Activated CD8-positive, alpha-beta memory T cell treated with anti-CD3 and anti-CD28 coated beads, Interleukin-2, amount 10 ng/mL, durations not matched to agents 7 days and 5 days (primary cell): ENCODE results near the gene EPHB1. TPM values are rescaled to one million over a fixed set of nuclear protein-coding genes. Genes with fewer than 3 reads are reported as not detected.
"Not testable (repeated sequence)": the region's sequence is repeated elsewhere in the genome, so short reads cannot be mapped to it uniquely, and the experiment has no call there.

Experiments used
- ATAC-seq: fragments of 150-1000 bp; cut with Tn5 transposase; one replicate; pipeline ENCODE4 v1.10.0; 2021; ENCODE audit warnings: moderate library complexity
- CTCF ChIA-PET: fragments of 350-600 bp; sonication (Branson Sonifier 250); formaldehyde crosslinking; loops from one replicate; lab custom pipeline; 2021; ENCODE audit warnings: antibody characterized with exemption; lab: Charles Lee
- DNase-seq: peaks from one replicate; pipeline ENCODE4 v3.0.0-alpha.2; 2020
- H3K27ac Mint-ChIP-seq: one replicate; pipeline ENCODE4 v1.8.0; 2021; ENCODE audit warnings: mild to moderate bottlenecking, mixed read lengths
- H3K27me3 Mint-ChIP-seq: one replicate; pipeline ENCODE4 v1.8.0; 2021; ENCODE audit warnings: mixed read lengths
- H3K36me3 Mint-ChIP-seq: one replicate; pipeline ENCODE4 v1.8.0; 2021; ENCODE audit warnings: mild to moderate bottlenecking, mixed read lengths
- H3K4me1 Mint-ChIP-seq: one replicate; pipeline ENCODE4 v1.8.0; 2021; ENCODE audit warnings: mixed read lengths
- H3K4me3 Mint-ChIP-seq: one replicate; pipeline ENCODE4 v1.8.0; 2021; ENCODE audit warnings: mild to moderate bottlenecking, moderate library complexity, mixed read lengths
- H3K9me3 Mint-ChIP-seq: one replicate; pipeline ENCODE4 v1.8.0; 2022; ENCODE audit warnings: low read depth, mixed read lengths
- total RNA-seq, 2 experiments: library from RNA; stranded (reverse); gene quantifications; one replicate each; pipeline ENCODE4 v1.2.3, GENCODE V29; 2021

Gene EPHB1
- total RNA-seq, 2 experiments from 2014 or later = 0.35 to 2.2 TPM

GRCh38 chr3:135014566-135014965 is 219.5 kb downstream of the EPHB1 start:
- Mint-ChIP-seq H3K9me3 (no peaks in the 10 kb centered on the region), H3K27ac (no peak overlapping the region), H3K36me3 (no peaks in the 10 kb centered on the region), H3K4me3 (no peak overlapping the region), H3K4me1 (peaks cover 4% of the 10 kb centered on the region), H3K27me3 (no peaks in the 10 kb centered on the region)
- ATAC-seq (no peak), DNase-seq (no peak)
- CTCF ChIA-PET = no interaction called here

GRCh38 chr3:135017003-135017893 is 222.2 kb downstream of the EPHB1 start:
- no peak overlapping the region for H3K4me3 Mint-ChIP-seq

GRCh38 chr3:135018149-135018923 is 223.3 kb downstream of the EPHB1 start:
- Mint-ChIP-seq H3K27me3 (no peaks in the 10 kb centered on the region), H3K36me3 (no peaks in the 10 kb centered on the region), H3K4me3 (no peak overlapping the region), H3K9me3 (no peaks in the 10 kb centered on the region), H3K4me1 (peaks cover 4% of the 10 kb centered on the region), H3K27ac (no peak overlapping the region)
- DNase-seq (no peak), ATAC-seq (no peak)
- CTCF ChIA-PET = no interaction called here

More at GRCh38 chr3:135017003-135017893, 222.2 kb downstream of the EPHB1 start:
- H3K27ac Mint-ChIP-seq = no peak overlapping the region
- H3K4me1 Mint-ChIP-seq = peaks cover 4% of the 10 kb centered on the region
- DNase-seq = no peak
- H3K27me3 Mint-ChIP-seq = no peaks in the 10 kb centered on the region
- ATAC-seq = no peak
- no peaks in the 10 kb centered on the region for H3K36me3 Mint-ChIP-seq
- no peaks in the 10 kb centered on the region for H3K9me3 Mint-ChIP-seq
- CTCF ChIA-PET = no interaction called here

- peaks cover 4% of the 10 kb centered on the region for H3K4me1 Mint-ChIP-seq
- no peaks in the 10 kb centered on the region for H3K27me3 Mint-ChIP-seq
- CTCF ChIA-PET = no interaction called here
- H3K4me3 Mint-ChIP-seq = no peak overlapping the region
- no peaks in the 10 kb centered on the region for H3K9me3 Mint-ChIP-seq
- H3K36me3 Mint-ChIP-seq = no peaks in the 10 kb centered on the region
- ATAC-seq (no peak), DNase-seq (no peak)
- no peak overlapping the region for H3K27ac Mint-ChIP-seq
Observed at GRCh38 chr3:135020181-135020580, 225.1 kb downstream of the EPHB1 start.

GRCh38 chr3:135023996-135024658 is 229.1 kb downstream of the EPHB1 start:
- Mint-ChIP-seq H3K36me3 (no peaks in the 10 kb centered on the region), H3K4me1 (no peaks in the 10 kb centered on the region), H3K9me3 (no peaks in the 10 kb centered on the region), H3K27ac (no peak overlapping the region), H3K4me3 (no peak overlapping the region), H3K27me3 (no peaks in the 10 kb centered on the region)
- CTCF ChIA-PET = no interaction called here
- ATAC-seq (no peak), DNase-seq (no peak)

GRCh38 chr3:135030768-135031615 is 235.9 kb downstream of the EPHB1 start:
- H3K4me1 Mint-ChIP-seq, H3K9me3 Mint-ChIP-seq, DNase-seq, H3K4me3 Mint-ChIP-seq, H3K27ac Mint-ChIP-seq, H3K36me3 Mint-ChIP-seq, ATAC-seq, CTCF ChIA-PET: not testable (repeated sequence)
- peaks cover 11% of the 10 kb centered on the region for H3K27me3 Mint-ChIP-seq

GRCh38 chr3:135033737-135034136 is 238.7 kb downstream of the EPHB1 start:
- no peak overlapping the region for H3K27ac Mint-ChIP-seq
- DNase-seq = no peak
- H3K4me3 Mint-ChIP-seq = no peak overlapping the region
- H3K36me3 Mint-ChIP-seq = no peaks in the 10 kb centered on the region
- CTCF ChIA-PET = no interaction called here
- ATAC-seq = no peak
- peaks cover 11% of the 10 kb centered on the region for H3K27me3 Mint-ChIP-seq
- H3K9me3 Mint-ChIP-seq = no peaks in the 10 kb centered on the region
- no peaks in the 10 kb centered on the region for H3K4me1 Mint-ChIP-seq

GRCh38 chr3:135034291-135034768 is 239.3 kb downstream of the EPHB1 start:
- Mint-ChIP-seq H3K9me3 (no peaks in the 10 kb centered on the region), H3K27ac (no peak overlapping the region)
- CTCF ChIA-PET = no interaction called here

GRCh38 chr3:135034891-135035440 is 239.9 kb downstream of the EPHB1 start:
- Mint-ChIP-seq H3K36me3 (no peaks in the 10 kb centered on the region), H3K27me3 (peaks cover 11% of the 10 kb centered on the region), H3K4me3 (no peak overlapping the region), H3K27ac (no peak overlapping the region), H3K4me1 (no peaks in the 10 kb centered on the region), H3K9me3 (no peaks in the 10 kb centered on the region)
- DNase-seq = no peak
- CTCF ChIA-PET = no interaction called here
- ATAC-seq = no peak

More at GRCh38 chr3:135034291-135034768, 239.3 kb downstream of the EPHB1 start:
- Mint-ChIP-seq H3K27me3 (peaks cover 11% of the 10 kb centered on the region), H3K4me1 (no peaks in the 10 kb centered on the region), H3K36me3 (no peaks in the 10 kb centered on the region), H3K4me3 (no peak overlapping the region)
- no peak for DNase-seq
- no peak for ATAC-seq

- Mint-ChIP-seq H3K4me1 (no peaks in the 10 kb centered on the region), H3K9me3 (no peaks in the 10 kb centered on the region), H3K4me3 (no peak overlapping the region), H3K27me3 (no peaks in the 10 kb centered on the region), H3K36me3 (no peaks in the 10 kb centered on the region), H3K27ac (no peak overlapping the region)
- DNase-seq (no peak), ATAC-seq (no peak)
- CTCF ChIA-PET = no interaction called here
Observed at GRCh38 chr3:135038186-135038585, 243.1 kb downstream of the EPHB1 start.

- DNase-seq, H3K36me3 Mint-ChIP-seq, CTCF ChIA-PET, ATAC-seq, H3K4me3 Mint-ChIP-seq, H3K27me3 Mint-ChIP-seq, H3K27ac Mint-ChIP-seq, H3K4me1 Mint-ChIP-seq, H3K9me3 Mint-ChIP-seq: not testable (repeated sequence)
Observed at GRCh38 chr3:135039536-135039935, 244.5 kb downstream of the EPHB1 start.

- H3K36me3 Mint-ChIP-seq = no peaks in the 10 kb centered on the region
- H3K27ac Mint-ChIP-seq = no peak overlapping the region
- H3K27me3 Mint-ChIP-seq = no peaks in the 10 kb centered on the region
- no peak for ATAC-seq
- H3K4me3 Mint-ChIP-seq = no peak overlapping the region
- H3K4me1 Mint-ChIP-seq = no peaks in the 10 kb centered on the region
- CTCF ChIA-PET = no interaction called here
- H3K9me3 Mint-ChIP-seq = no peaks in the 10 kb centered on the region
- DNase-seq = no peak
Observed at GRCh38 chr3:135040321-135041240, 245.5 kb downstream of the EPHB1 start.
